HG03565 (cell line): ENCODE measurements around the gene NR2F1-AS1.

Experiments
- ATAC-seq: cut with Tn5 transposase; IDR thresholded peaks from one replicate; pipeline ENCODE4 v1.9.1; 2021; ENCODE audit warnings: mild to moderate bottlenecking, moderate library complexity; ENCODE audit not compliant: unreplicated experiment

The NR2F1-AS1 gene

GRCh38 chr5:93431250-93431649, 149.8 kb downstream of the NR2F1-AS1 start:
- no peak for ATAC-seq

GRCh38 chr5:93430673-93431199, 150.3 kb downstream of the NR2F1-AS1 start:
- no peak for ATAC-seq

- no peak for ATAC-seq
Measured at GRCh38 chr5:93430118-93430517, 150.9 kb downstream of the NR2F1-AS1 start.

GRCh38 chr5:93428868-93429267, 152.2 kb downstream of the NR2F1-AS1 start:
- no peak for ATAC-seq

- ATAC-seq, result no peak
Measured at GRCh38 chr5:93427316-93427715, 153.7 kb downstream of the NR2F1-AS1 start.

GRCh38 chr5:93425096-93425495, 155.9 kb downstream of the NR2F1-AS1 start:
- ATAC-seq, result no peak

GRCh38 chr5:93423300-93423699, 157.7 kb downstream of the NR2F1-AS1 start:
- ATAC-seq, result no peak

- ATAC-seq, result no peak
Measured at GRCh38 chr5:93422652-93423280, 158.3 kb downstream of the NR2F1-AS1 start.

- no peak for ATAC-seq
Measured at GRCh38 chr5:93421987-93422401, 159.0 kb downstream of the NR2F1-AS1 start.

- no peak for ATAC-seq
Measured at GRCh38 chr5:93421468-93421867, 159.6 kb downstream of the NR2F1-AS1 start.

- ATAC-seq, result no peak
Measured at GRCh38 chr5:93417490-93417889, 163.5 kb downstream of the NR2F1-AS1 start.

- no peak for ATAC-seq
Measured at GRCh38 chr5:93415819-93416218, 165.2 kb downstream of the NR2F1-AS1 start.

GRCh38 chr5:93411716-93412115, 169.3 kb downstream of the NR2F1-AS1 start:
- ATAC-seq, result no peak

- ATAC-seq, result no peak
Measured at GRCh38 chr5:93409691-93410090, 171.3 kb downstream of the NR2F1-AS1 start.

- ATAC-seq, result no peak
Measured at GRCh38 chr5:93407454-93407853, 173.6 kb downstream of the NR2F1-AS1 start.

- no peak for ATAC-seq
Measured at GRCh38 chr5:93406971-93407401, 174.0 kb downstream of the NR2F1-AS1 start.

GRCh38 chr5:93404246-93404645, 176.8 kb downstream of the NR2F1-AS1 start:
- no peak for ATAC-seq

GRCh38 chr5:93403141-93403928, 177.7 kb downstream of the NR2F1-AS1 start:
- no peak for ATAC-seq

GRCh38 chr5:93402451-93402850, 178.6 kb downstream of the NR2F1-AS1 start:
- no peak for ATAC-seq

- ATAC-seq, result no peak
Measured at GRCh38 chr5:93401634-93402213, 179.3 kb downstream of the NR2F1-AS1 start.

GRCh38 chr5:93399675-93400074, 181.3 kb downstream of the NR2F1-AS1 start:
- no peak for ATAC-seq

- ATAC-seq, result no peak
Measured at GRCh38 chr5:93395971-93396379, 185.0 kb downstream of the NR2F1-AS1 start.
